GM18499 (cell line): ENCODE measurements around the gene VGLL4.
"Not testable (repeated sequence)": the region's sequence is repeated elsewhere in the genome, so short reads cannot be mapped to it uniquely, and the experiment has no call there.

Source experiments
- ATAC-seq: cut with Tn5 transposase; IDR thresholded peaks from one replicate; pipeline ENCODE4 v1.9.1; 2021; ENCODE audit warnings: moderate number of reproducible peaks; ENCODE audit not compliant: insufficient read depth, unreplicated experiment

Gene VGLL4

DNA sequence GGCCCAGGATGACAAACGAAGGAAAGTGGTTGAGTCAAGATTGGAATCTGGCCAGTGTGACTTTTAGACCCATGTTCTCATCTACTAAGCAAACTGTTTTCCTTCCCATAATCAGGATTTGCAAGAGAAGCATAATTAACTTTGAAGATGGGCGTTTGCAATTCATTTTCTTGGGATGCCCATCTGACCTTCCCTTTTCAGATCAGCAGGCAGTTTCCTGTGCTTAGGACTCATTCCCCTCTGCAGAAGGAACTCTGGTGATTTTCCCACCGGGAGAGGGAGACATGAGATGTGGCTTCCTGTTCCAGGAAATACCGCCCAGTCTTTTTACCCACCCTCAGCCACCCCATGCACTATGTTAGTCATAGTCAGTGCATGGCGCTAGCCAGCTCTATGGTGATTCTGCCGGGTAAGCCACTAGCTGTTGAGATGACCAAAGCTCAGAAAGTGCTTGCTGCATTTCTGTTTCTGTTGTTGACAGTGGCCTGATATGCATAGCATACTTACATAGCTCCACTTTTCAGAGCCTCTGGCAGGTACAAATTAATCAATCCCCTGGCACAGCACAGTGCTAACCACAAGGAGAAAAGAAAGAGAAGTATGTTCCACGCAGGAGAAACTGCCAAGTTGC is 129.4 kb downstream of the VGLL4 start:
- no peak for ATAC-seq

DNA sequence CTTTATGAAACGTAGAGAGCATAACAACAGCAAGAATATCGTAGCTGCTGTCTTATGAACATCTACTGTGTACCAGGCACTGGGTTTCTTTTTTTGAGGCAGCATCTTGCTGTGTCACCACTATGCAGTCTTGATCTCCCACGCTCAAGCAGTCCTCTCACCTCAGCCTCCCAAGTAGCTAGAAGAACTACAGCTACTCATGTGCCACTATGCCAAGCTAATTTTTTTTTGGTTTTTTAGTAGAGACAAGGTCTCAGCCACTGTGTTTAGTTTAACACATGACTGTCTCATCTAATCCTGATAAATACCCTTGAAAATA is 129.9 kb downstream of the VGLL4 start:
- ATAC-seq, result no peak

DNA sequence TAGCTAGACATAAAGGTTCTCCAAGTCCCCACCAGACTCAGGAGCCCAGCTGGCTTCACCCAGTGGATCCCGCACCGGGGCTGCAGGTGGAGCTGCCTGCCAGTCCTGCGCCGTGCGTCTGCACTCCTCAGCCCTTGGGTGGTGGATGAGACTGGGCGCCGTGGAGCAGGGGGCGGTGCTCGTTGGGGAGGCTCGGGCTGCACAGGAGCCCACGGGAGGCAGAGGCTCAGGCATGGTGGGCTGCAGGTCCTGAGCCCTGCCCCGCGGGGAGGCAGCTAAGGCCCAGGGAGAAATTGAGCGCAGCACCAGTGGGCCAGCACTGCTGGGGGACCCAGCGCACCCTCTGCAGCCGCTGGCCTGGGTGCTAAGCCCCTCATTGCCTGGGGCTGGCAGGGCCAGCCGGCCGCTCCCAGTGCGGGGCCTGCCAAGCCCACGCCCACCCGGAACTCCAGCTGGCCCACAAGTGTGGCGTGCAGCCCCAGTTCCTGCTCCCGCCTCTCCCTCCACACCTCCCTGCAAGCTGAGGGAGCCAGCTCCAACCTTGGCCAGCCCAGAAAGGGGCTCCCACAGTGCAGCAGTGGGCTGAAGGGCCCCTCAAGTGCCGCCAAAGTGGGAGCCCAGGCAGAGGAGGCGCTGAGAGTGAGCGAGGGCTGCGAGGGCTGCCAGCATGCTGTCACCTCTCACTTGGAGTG is 130.4 kb downstream of the VGLL4 start:
- not testable (repeated sequence) for ATAC-seq

DNA sequence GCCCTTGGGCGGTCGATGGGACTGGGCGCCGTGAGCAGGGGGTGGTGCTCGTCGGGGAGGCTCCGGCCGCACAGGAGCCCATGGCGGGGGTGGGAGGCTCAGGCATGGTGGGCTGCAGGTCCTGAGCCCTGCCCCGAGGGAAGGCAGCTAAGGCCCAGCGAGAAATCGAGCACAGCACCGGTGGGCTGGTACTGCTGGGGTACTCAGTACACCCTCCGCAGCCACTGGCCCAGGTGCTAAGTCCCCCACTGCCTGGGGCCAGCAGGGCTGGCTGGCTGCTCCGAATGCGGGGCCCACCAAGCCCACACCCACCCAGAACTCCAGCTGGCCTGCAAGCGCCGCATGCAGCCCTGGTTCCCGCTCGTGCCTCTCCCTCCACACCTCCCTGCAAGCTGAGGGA is 132.1 kb downstream of the VGLL4 start:
- ATAC-seq, result not testable (repeated sequence)

DNA sequence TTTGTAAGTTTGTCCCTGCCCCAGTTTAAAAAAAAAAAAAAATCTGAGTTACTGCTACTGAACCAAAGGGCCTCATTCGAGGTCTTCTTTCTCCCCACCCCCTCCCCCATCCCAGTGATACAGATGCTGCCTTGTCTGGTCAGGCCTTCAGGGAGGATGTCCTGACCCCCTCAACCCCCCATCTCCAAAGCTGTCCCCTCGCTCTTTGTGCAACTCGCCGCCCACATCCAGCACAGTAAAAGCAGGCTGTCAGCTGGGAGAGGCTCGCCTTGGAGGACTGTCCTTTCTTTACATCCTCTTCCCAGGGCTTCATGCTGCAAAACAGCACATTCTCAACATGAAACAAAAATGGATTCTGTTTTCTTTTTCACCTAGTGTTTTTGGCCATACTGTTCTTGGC is 133.4 kb downstream of the VGLL4 start:
- no peak for ATAC-seq

DNA sequence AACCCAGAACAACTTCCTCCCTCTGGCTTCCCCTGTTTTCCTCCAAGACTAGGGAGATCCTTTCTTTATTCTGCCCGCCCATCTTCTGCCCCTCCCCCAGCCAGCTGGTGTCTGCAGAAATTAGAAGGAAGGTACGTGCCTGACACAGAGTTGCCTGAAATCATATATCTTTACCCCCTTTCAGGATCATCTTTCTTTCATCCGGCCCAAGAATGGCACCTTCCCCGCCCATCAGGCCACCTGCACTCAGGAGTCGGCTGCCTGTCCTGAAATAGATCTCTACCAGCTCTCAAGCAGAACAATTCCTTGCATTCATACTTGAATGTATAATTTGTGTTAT is 133.7 kb downstream of the VGLL4 start:
- no peak for ATAC-seq

DNA sequence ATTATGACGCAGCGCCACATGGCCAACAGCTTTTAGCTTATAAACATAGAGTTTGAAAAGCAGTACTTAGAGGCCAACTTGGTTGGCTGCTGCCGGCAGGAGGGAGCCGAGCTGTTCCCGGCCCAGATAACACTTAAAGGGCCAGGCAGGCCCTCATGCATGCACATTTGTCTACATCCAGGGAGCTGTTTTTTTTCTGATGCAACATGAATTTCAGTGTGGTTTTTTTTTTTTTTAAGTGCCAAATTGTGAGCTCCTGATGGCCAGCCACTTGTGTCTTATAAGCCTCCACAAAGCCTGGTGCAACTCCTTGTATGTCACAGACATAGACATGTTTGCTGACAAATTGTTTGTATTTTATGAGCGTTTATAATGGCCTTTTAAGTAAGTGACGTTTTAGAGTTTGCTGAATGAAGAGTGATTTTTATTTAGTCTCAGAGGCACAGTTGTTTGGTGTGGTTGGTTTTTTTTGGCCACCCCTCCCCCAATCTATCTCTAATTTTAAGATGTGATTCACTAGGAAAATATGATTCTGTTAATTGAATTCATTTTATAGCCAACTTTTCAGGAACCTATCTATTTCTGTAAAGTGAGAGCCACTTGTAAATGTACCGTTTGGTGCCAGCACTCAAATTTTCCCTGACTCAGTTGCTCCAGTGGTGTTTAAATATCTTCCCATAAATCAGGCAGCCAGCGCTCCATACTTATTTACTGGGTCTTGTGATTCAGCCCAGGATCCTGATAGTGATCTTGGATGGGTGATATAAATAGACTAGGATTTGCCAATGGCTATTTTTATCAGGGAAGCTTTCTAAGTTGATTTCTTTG is 134.3 kb downstream of the VGLL4 start:
- ATAC-seq, result no peak

DNA sequence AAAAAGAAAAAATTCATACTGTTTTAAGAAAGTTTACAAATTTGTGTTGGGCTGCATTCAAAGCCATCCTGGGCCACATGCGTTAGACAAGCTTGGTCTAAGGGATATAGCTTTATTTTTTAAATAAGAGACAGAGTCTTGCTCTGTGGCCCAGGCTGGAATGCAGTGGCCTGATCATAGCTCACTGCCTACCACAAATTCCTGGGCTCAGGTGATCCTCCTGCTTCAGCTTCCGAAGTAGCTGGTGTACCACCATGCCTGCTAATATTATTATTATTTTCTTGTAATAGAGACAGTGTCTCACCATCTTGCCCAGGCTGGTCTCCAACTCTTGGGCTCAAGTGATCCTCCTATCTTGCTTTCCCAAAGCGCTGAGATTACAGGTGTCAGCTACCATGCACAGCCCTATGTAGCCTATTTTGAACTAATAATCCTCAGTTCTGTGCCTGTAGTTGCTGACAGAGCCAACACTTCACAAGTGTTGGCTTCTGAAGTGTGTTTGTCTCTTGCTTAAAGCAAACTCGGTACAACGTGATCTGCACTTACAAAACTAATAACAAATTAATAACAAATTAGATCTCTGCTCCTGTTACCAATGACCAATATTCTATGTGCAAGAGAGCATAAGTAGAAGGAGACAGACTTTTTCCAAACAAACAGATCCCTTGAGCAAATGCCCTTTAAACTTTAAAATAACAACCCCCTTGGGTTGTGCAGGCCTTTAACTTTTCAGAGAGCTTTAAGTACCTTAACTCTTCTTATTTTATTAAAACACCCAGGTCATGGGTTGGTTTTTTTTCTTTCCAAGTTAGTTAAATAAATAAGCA is 135.2 kb downstream of the VGLL4 start:
- ATAC-seq, result no peak

DNA sequence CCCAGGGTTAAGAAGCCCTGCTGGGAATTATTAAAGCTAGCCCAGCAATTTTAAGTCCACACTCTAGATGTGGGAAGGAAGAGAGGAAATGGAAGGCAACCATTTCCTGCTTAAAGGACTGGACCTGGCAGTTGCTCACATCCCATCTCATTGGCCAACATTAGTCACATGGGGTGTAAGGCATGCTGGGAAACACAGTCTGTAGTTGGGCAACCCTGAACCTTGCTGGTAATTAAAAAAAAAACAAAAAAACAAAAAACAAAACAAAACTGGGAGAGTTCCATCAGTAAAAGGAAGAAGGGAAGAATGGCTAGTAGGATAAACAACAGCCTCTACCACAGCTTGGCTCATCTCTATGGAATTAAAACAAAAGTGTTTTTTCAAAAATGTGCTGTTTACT is 136.0 kb downstream of the VGLL4 start:
- no peak for ATAC-seq
